HepG2 (cell line): Measurements from ENCODE around the gene PLA2G12B. TPM values are rescaled to one million over a fixed set of nuclear protein-coding genes. Genes with fewer than 3 reads are reported as not detected.

ENCODE experiments used
- ATAC-seq: fragments of 200-7000 bp; cut with Tn5 transposase; 3 replicates; pipeline ENCODE4 v1.9.1; 2020; ENCODE audit warnings: mild to moderate bottlenecking, moderate library complexity
- BruUV-seq: library from RNA; stranded (reverse); fragments of 400-500 nt; replicated peaks from 2 replicates; lab custom pipeline; 2021; lab: Mats Ljungman, UMichigan
- CTCF ChIA-PET: fragments of 300-600 bp; formaldehyde crosslinking; extraction: SDS; loops from one replicate; lab custom pipeline; 2021; ENCODE audit warnings: low total read pairs, inconsistent platforms, low intra/inter-chr PET ratio; lab: Yijun Ruan, JAX
- POLR2A ChIA-PET: fragments of 350-600 bp; sonication (Branson Sonifier 250); formaldehyde crosslinking; loops from one replicate; lab custom pipeline; 2020; ENCODE audit warnings: antibody characterized with exemption, inconsistent platforms; lab: Yijun Ruan, JAX
- DNase-seq: peaks from one replicate; pipeline ENCODE4 v3.0.0-alpha.2; 2015; ENCODE audit warnings: low spot score
- FAIRE-seq: peaks from 3 replicates; lab custom pipeline; 2011; peaks lifted over from hg19 to GRCh38; lab: Jason Lieb, UNC
- H2AFZ ChIP-seq: one replicate; pipeline ENCODE4 v1.6.1; 2011; ENCODE audit warnings: low read length, inconsistent platforms
- H3K27ac ChIP-seq: fragments of 300-600 bp; 3 replicates; pipeline ENCODE4 v1.8.0; 2011; ENCODE audit warnings: mixed run types, mild to moderate bottlenecking, mixed read lengths, low read length, inconsistent platforms; ENCODE audit not compliant: insufficient read depth; ENCODE audit errors: extremely low read length
- H3K27me3 ChIP-seq, 2 experiments: fragments of 200-600 bp in 1 of 2; 2 replicates in 1 of 2; 3 replicates in 1 of 2; pipeline versions ENCODE4 v1.6.0 to v1.8.0; 2011; ENCODE audit warnings: low read length in 2 of 2, mild to moderate bottlenecking in 2 of 2, moderate library complexity in 2 of 2, inconsistent platforms in 1 of 2; ENCODE audit not compliant: insufficient read depth in 2 of 2, control insufficient read depth in 1 of 2
- H3K36me3 ChIP-seq, 2 experiments: fragments of 200-600 bp in 1 of 2; replicated peaks in 1 of 2; 2 replicates in 1 of 2; 3 replicates in 1 of 2; pipeline versions ENCODE4 v1.5.1 to v1.8.0; 2011; ENCODE audit warnings: low read length in 2 of 2, inconsistent platforms in 1 of 2; ENCODE audit not compliant: insufficient read depth in 2 of 2, control insufficient read depth in 1 of 2
- H3K4me1 ChIP-seq: 2 replicates; pipeline ENCODE4 v1.5.1; 2012; ENCODE audit warnings: low read length, inconsistent platforms; ENCODE audit not compliant: insufficient read depth
- H3K4me2 ChIP-seq: 2 replicates; pipeline ENCODE4 v1.6.0; 2011; ENCODE audit warnings: low read depth, low read length, inconsistent platforms
- H3K4me3 ChIP-seq, 3 experiments: fragments of 200-600 bp in 1 of 3; sonication (generic), shearing (Covaris generic) in 1 of 3; replicated peaks in 1 of 3; 2 replicates each; pipeline ENCODE4 v1.5.1; 2011 to 2016; ENCODE audit warnings: low read length in 3 of 3, inconsistent platforms in 2 of 3, low read depth in 2 of 3, mild to moderate bottlenecking in 2 of 3, control low read depth in 1 of 3, mixed read lengths in 1 of 3; ENCODE audit not compliant: insufficient read depth in 1 of 3
- H3K79me2 ChIP-seq: one replicate; pipeline ENCODE4 v1.6.1; 2011; ENCODE audit warnings: low read length, inconsistent platforms; ENCODE audit not compliant: insufficient read depth
- H3K9ac ChIP-seq: 2 replicates; pipeline ENCODE4 v1.6.0; 2011; ENCODE audit warnings: mild to moderate bottlenecking, low read depth, low read length, inconsistent platforms; ENCODE audit not compliant: insufficient read depth
- H3K9me3 ChIP-seq: 2 replicates; pipeline ENCODE4 v1.5.1; 2012; ENCODE audit warnings: mild to moderate bottlenecking, low read length
- H4K20me1 ChIP-seq: 2 replicates; pipeline ENCODE4 v1.6.0; 2011; ENCODE audit warnings: inconsistent platforms, mild to moderate bottlenecking, low read length, moderate library complexity; ENCODE audit not compliant: insufficient read depth
- AKNA ChIP-seq: sonication (generic); formaldehyde crosslinking; IDR thresholded peaks from 2 replicates; pipeline ENCODE4 v1.4.0; 2020; ENCODE audit warnings: missing genetic modification reagents, borderline replicate concordance
- ASH2L ChIP-seq: fragments of 300-600, 200-600 bp; sonication (generic); IDR thresholded peaks from 2 replicates; pipeline ENCODE4 v1.7.0; 2017; ENCODE audit warnings: low read depth, mild to moderate bottlenecking, moderate library complexity, mixed read lengths, low read length; ENCODE audit not compliant: insufficient read length
- KAT2B ChIP-seq: fragments of 150-350 bp; IDR thresholded peaks from 2 replicates; pipeline ENCODE4 v1.6.1; 2014; ENCODE audit warnings: low read depth, low read length, borderline replicate concordance
- SIN3A ChIP-seq: IDR thresholded peaks from 2 replicates; pipeline ENCODE4 v1.6.1; 2011; ENCODE audit warnings: low read depth, mild to moderate bottlenecking, control low read depth, low read length, borderline replicate concordance
- TRAFD1 ChIP-seq: sonication (generic); formaldehyde crosslinking; IDR thresholded peaks from 2 replicates; pipeline ENCODE4 v1.5.1; 2020; ENCODE audit warnings: missing genetic modification reagents, mild to moderate bottlenecking, borderline replicate concordance
- XRCC5 ChIP-seq: fragments of 200-400 bp; formaldehyde crosslinking; optimal IDR thresholded peaks from 2 replicates; pipeline ENCODE3; 2017; ENCODE audit warnings: mild to moderate bottlenecking, low read length
- ZMYM3 ChIP-seq: sonication (generic); formaldehyde crosslinking; IDR thresholded peaks from 2 replicates; pipeline ENCODE4 v1.5.1; 2020; ENCODE audit warnings: mild to moderate bottlenecking, missing genetic modification reagents
- ZNF460 ChIP-seq: sonication (generic); formaldehyde crosslinking; IDR thresholded peaks from 2 replicates; pipeline ENCODE4 v1.5.1; 2020; ENCODE audit warnings: missing genetic modification reagents, mild to moderate bottlenecking, borderline replicate concordance
- ZNF646 ChIP-seq: sonication (generic); formaldehyde crosslinking; IDR thresholded peaks from 2 replicates; pipeline ENCODE4 v1.9.0; 2021; ENCODE audit warnings: mild to moderate bottlenecking, missing genetic modification reagents
- WGBS: methylation state at CpG from one replicate; pipeline ENCODE4 v1.1.6; 2017; ENCODE audit warnings: low lambda C conversion rate; 5-methylcytosine and 5-hydroxymethylcytosine counted together
- in situ Hi-C: cut with HindIII; loops from 2 replicates; pipeline ENCODE4 v1.10.0; 2017; ENCODE audit warnings: low pct_unique_long_range_greater_than_20kb; ENCODE audit not compliant: extremely low pct_ligation_motif_present
- intact Hi-C: fragments of 100-400 bp; cut with micrococcal nuclease; formaldehyde crosslinking; loops from one replicate; pipeline ENCODE4 v1.10.0; 2022; ENCODE audit not compliant: unreplicated experiment
- polyA plus RNA-seq, 8 experiments: library from polyadenylated mRNA; depleted of rRNA in 3 of 8; stranded (reverse) in 7 of 8; unstranded in 1 of 8; fragments of >200 nt; fragmentation: Illumina TruSeq in 4 of 8; extraction: Trizol in 4 of 8; gene quantifications; 2 replicates each; pipeline versions ENCODE4 v1.2.1 to v1.2.3, GENCODE V29; 2011 to 2016; ENCODE audit warnings: low read depth in 4 of 8, missing spikeins in 1 of 8, mixed read lengths in 1 of 8; ENCODE audit not compliant: insufficient read depth in 1 of 8
- total RNA-seq, 5 experiments: library from RNA; depleted of rRNA; stranded (reverse); fragments of >200 nt; fragmentation: Illumina TruSeq; extraction: Trizol; gene quantifications; 2 replicates each; pipeline ENCODE4 v1.2.3, GENCODE V29; 2016; ENCODE audit warnings: low read depth in 1 of 5

Gene PLA2G12B
- total and polyA plus RNA-seq, 2 of the 13 experiments (the other 11 are each of a cell fraction or from before 2014, with no cell fraction given), result 7.7 to 38.0 TPM

GRCh38 chr10:72952189-72952588 lies 2.4 kb downstream of the PLA2G12B start:
- Histone ChIP-seq H3K4me1 (peaks cover 36% of the 10 kb centered on the region), H3K4me2 (peak overlapping the region; percentile 91), H2AFZ (peak overlapping the region; percentile 91), H3K9ac (peak overlapping the region; percentile 27; the same call in 1 of the 2 replicates), H3K27ac (peak overlapping the region; percentile 73), H3K9me3 (no peaks in the 10 kb centered on the region), H3K79me2 (peaks cover 12% of the 10 kb centered on the region), H4K20me1 (no peaks in the 10 kb centered on the region), H3K27me3 (no peaks in the 10 kb centered on the region), H3K36me3 (no peaks in the 10 kb centered on the region), H3K4me3 (peak overlapping the region; percentile 67 to 73 (median 70); a peak in 5 of 6 replicates)
- POLR2A ChIA-PET, result no interaction called here
- intact Hi-C loops, result no loop called here
- CTCF ChIA-PET, result no interaction called here
- BruUV-seq, result no TSS peak
- no peak for FAIRE-seq
- WGBS, result 50% methylated on average over 6 of the region's 6 CpGs
- in situ Hi-C loops, result no loop called here
- TF ChIP-seq ZNF460 (peak; percentile 88; the same call in 1 of the 2 replicates), ASH2L (peak; percentile 10), AKNA (no peak), XRCC5 (peak; percentile 15), KAT2B (no peak), ZMYM3 (CRISPR knock-in tag) (peak; percentile 61; the same call in 1 of the 2 replicates), TRAFD1 (no peak), SIN3A (no peak), ZNF646 (CRISPR knock-in tag) (no peak)
- no peak for DNase-seq
- no peak for ATAC-seq
